Middle frontal gyrus (tissue), 1 donor: ENCODE data around the gene GNAS.
"Not testable (repeated sequence)": the region's sequence is repeated elsewhere in the genome, so short reads cannot be mapped to it uniquely, and the experiment has no call there.

Source experiments
- DNase-seq: peaks from one replicate; pipeline ENCODE4 v3.0.0-alpha.2; 2015; ENCODE audit warnings: low spot score; ENCODE audit errors: extremely low spot score

Gene GNAS

DNA sequence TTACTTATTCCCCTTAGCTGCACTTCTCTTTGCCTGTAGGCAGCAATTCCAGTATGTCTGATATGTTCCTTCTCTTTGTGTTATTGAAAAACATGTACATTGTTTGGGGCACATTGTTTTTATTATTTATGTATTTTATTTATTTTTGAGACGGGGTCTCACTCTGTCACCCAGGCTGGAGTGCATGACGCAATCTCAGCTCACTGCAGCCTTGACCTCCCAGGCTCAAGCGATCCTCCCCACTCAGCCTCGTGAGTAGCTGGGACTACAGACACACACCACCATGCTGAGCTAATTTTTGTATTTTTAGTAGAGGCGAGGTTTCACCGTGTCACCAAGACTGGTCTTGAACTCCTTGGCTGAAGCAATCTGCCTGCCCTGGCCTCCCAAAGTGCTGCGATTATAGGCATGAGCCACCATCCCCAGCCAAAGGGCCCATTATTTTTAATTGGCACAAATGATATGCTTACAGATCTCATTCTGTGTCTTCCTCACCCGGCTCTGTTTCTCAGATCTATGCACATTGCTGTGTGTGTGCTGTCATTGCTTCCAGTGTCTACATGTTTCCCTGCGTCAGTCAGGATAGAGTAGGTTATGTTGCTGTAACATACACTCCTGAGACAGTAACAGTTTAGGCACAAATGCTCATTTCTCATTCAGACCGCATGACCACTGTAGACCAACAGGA, 74.4 kb downstream of the GNAS start:
- no peak for DNase-seq

DNA sequence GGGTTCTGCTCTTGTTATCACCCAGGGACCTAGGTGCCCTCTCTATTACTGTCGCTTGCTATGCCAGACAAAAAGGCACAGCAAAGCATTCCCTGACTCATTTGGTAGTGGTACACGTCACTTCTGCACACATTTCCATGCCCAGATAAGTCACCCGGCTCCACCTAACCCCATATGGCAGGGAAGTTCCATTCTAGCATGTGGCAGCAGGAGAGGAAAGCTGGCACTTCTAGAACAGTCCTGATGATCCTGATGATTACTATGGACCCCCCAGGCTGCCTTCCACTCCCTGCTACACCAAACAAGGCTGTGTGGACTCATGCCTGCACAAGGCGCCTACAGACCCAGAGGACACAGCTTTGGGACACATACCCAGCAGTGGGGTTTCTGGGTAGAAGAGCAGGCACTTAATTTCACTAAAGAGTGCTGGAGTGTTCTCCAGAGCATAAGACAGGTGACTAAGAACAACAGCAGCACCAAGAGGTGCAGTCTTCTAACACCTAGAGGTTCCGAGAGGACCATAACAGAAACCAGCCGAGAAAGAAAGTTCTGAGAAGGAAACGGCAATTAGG, 75.1 kb downstream of the GNAS start:
- no peak for DNase-seq

DNA sequence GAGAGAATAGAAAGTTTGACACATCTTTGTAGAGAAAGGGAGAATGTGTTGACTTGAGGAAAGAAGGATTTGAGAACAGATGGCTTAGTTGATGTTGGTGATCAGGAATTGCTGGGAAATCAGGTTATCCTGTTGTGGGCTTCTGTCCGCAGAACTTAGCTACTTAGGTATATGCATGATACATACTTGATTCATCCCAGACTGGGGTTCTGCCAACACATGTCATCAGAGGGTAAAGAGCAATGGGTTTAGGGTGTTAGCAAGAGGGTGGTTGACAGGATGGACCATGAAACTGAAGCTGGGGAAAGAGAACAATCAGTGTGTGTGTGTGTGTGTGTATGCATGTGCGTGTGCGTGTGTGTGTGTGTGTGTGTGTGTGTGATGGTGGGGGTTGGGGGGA, 78.0 kb downstream of the GNAS start:
- DNase-seq, result no peak

DNA sequence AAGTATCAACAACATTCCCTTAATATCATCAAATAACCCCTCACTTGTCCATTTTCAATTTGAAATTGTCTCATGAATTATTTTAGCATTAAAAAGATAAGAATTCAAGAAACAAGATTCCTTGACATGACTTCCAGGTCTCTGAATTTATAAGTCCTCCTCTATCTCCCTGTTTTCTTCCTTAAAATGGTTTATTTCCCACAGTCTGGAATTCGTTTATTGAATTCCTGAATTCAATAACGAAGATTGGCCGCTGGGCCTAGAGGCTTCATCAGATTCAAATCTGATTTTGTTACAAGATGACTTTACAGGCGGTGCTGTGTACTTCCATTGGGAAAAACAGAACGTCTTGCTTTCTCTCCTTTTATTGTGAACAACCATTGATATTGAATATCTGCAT, 79.7 kb downstream of the GNAS start:
- no peak for DNase-seq

DNA sequence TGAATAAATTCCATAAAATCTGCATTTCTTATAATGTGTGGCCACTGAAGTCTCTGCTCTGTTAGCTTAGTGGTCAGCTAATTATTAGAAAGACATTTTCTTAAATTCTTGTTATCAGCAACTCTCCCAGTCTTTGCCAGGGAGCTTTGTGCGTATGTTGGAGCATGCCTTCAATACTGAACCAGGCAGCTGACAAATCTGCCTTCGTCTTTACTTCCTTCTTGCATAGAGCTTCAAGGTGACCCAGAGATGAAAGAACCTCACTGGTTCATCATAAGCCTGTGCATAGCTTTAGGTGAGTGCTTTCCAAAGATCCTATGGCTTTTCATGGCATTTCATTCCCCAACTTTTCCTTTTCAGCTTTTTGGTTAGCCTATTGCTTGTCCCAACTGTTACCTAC, 85.6 kb downstream of the GNAS start:
- no peak for DNase-seq

DNA sequence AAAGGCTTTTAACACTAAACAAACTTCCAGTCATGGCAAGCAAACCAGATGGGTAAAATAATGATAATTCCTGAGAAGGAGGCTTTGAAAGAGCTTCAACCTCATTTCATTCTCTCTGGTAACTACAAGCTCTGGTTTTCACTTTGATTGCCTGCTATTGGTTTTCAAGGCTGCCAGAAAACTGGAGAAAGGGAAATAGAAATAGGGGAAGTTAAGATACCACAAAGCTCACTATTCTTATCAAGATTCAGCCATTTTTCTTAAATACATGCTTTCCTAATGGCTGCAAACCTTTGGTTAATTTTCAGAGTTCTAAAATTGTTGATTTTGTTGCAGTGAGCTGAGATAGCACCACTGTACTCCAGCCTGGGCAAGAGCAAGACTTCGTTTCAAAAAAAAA, 86.0 kb downstream of the GNAS start:
- no peak for DNase-seq

DNA sequence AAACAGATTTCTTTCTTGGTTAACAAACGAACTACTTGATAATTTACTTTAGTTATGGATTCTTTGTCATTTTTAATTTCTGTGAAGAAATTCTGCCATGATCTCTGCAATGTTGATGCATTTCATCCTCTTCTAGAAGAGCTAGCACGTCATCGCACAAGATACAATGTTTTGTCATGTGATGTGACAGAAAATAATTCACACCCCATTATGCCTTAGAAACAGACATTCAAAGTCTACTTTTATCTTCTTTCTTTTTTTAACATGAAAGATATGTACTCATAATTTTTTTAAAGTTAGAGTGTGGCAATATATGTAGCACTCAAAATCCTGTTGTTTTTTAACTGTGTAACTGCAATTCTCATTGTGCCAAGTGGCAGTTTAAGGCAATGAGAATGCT, 89.0 kb downstream of the GNAS start:
- no peak for DNase-seq

DNA sequence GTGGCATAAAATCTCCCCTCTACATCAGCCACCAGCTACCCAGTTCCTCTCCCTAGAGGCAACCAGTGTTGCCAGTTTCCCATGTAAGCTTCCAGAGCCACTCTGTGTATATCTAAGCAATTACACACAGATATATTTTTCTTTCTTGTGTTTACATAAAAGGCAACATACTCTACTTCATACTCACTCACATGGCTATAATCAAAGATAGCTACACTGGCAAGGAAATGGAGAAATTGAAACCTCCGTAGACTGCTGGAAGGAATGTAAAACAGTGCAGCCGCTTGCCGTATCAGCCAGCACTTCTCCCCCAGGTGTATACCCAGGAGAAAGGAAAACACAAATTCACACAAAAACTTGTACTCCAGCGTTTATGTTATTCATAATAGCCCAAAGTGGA, 90.0 kb downstream of the GNAS start:
- no peak for DNase-seq

DNA sequence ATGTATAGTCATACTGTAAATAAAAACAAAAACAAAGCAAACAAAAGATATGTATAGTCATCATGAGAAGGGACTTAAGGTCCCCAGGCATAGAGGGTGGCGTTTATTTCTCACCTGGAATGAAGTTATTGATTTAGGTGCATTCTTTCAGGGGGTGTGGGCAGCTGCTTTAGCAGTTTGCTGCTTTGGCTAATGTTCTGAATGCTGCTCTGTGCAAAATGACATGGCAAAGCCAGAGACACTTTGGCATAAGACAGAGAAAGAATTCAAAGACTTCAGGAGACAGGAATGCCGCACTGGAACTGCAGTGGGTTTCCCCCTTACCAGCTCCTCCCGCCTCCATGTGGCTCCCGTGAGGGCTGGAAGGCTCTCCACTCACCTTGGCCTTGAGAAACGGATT, 92.1 kb downstream of the GNAS start:
- no peak for DNase-seq

DNA sequence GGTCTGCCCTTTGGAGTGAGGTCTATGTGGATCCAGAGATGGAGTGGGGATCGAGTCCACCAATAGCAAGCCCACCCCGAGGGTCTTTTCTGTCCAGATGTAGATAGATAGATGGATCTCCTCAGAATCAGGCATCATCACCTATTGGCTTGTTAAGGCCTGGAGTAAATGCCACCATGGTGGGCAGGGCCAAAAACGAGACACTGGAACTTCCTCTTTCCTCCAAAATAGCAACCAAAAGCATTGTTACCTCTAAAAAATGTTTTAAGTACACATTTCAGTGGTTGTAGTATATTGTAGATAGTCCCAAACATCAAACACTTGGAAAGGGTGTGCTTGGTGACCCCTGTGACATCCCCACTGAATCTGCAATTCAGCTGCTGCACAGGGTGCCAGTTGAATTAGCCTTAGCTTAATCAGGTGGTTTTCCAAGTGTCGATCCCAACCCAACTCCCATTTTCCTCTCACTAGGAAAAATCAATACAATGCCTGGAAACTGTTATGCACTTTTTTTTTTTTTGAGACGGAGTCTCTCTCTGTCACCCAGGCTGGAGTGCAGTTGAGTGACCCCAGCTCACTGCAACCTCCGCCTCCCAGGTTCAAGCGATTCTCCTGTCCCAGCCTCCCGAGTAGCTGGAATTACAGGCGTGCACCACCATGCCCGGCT, 93.6 kb downstream of the GNAS start:
- DNase-seq, result no peak

DNA sequence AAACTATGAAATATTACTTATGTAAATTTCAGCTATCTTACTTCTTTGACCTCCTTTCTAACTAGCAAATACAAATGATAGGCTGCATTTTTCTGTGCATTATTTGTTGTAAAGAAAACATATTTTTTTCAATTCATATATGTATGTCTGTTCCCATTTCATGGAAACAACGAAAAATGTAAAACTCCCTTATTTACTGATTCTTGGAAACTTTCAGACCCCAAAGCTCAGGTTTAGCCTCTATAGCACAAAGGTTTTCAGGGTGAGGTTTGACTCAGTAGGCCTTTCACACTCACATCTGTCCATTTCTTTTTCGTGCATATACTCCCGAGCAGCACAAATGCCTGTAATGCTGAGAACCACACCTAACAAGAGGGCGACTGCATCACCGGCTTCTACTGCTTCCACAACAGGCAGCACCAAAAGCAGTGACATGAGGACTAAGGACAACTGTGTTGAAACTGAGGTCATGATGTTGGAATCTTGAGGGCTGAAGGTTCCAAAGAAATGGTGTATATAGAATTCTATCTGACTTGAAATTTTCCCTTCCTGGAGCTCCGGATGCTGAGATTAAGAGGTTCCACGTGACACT, 95.4 kb downstream of the GNAS start:
- DNase-seq, result not testable (repeated sequence)

DNA sequence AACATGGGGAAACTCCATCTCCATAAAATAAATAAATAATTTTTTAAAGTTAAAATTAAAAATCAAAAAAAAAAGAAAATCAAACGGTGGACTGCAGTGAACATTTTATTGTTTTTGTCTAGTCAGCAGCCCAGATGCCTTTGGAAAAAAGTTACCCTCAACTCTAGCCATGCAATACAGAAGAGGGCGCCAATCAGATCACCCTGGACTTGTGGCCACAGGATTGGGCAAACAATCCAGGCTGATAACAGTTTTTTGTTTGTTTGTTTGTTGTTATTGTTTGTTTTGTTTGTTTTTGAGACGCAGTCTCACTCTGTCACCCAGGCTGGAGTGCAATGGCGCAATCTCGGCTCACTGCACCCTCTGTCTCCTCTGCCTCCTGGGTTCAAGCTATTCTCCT, 98.1 kb downstream of the GNAS start:
- no peak for DNase-seq

DNA sequence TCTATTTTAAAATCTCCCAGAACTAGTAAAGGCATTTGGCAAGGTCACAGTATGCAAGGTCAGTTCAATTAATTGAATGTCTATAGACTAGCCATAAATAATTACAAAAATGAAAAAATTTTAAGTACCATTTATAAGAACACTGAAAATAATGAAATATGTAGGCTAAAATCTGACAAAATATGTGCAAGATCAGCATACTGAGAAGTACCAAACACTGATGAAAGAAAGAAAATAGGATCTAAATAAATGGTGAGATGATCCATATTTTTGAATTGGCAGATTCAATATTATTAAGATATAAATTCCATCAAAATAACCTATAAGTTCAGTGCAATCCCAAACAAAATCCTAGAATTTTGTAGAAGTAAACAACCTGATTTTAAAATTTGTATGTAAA, 100.5 kb downstream of the GNAS start:
- no peak for DNase-seq

DNA sequence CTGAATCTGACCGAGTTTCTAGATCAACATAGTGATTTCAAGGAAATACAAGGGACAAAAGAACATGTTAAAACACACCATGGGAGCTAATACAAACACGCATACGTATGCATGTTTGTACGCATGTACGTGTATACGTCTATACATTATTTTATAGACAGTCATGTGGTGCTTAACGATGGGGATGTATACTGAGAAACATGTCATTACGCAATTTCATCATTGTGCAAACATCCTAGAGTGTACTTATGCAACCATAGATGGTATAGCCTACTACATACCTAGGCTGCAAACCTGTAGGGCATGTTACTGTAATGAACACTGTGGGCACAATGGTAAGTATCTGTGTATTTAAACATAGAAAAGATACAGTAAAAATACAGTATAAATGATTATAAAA, 103.6 kb downstream of the GNAS start:
- DNase-seq, result no peak

DNA sequence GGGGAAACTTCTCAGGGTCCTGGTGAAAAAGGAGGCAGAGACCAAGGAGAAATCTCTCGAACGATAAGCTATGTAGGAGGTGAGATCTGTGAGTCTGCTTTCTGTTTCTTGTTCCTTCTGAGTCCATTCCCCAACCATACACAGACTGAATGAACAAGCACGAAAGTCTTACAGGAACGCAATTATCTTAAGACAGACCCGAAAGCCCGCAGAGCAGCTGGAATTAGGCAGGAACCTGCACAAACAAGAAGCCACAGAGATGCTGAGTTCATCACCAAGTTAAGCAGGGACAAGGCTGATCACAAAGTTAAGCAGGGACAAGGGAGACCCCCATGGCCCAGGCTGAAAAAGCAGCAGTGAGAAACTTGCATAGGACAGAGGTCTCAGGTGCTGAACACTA, 107.1 kb downstream of the GNAS start:
- no peak for DNase-seq
